Calu3 (cell line): ENCODE results near the gene BTN1A1. TPM values are rescaled to one million over a fixed set of nuclear protein-coding genes. Genes with fewer than 3 reads are reported as not detected.

ENCODE experiments used
- BruUV-seq: library from RNA; stranded (reverse); fragments of 400-500 nt; replicated peaks from 2 replicates; lab custom pipeline; 2021; lab: Mats Ljungman, UMichigan
- CTCF ChIA-PET: fragments of 300-600 bp; sonication (Branson Sonifier 250); formaldehyde crosslinking; loops from one replicate; lab custom pipeline; 2022; ENCODE audit warnings: antibody characterized with exemption; lab: Charles Lee
- DNase-seq: peaks from one replicate; pipeline ENCODE4 v3.0.0; 2022
- H3K27ac Mint-ChIP-seq: one replicate; pipeline ENCODE4 v1.8.0; 2022; ENCODE audit warnings: mixed read lengths; ENCODE audit not compliant: unreplicated experiment
- H3K27me3 Mint-ChIP-seq: one replicate; pipeline ENCODE4 v1.8.0; 2022; ENCODE audit warnings: mixed read lengths; ENCODE audit not compliant: unreplicated experiment
- H3K36me3 Mint-ChIP-seq: one replicate; pipeline ENCODE4 v1.8.0; 2022; ENCODE audit warnings: mild to moderate bottlenecking, moderate library complexity, mixed read lengths; ENCODE audit not compliant: insufficient read depth, unreplicated experiment
- H3K4me1 Mint-ChIP-seq: one replicate; pipeline ENCODE4 v1.8.0; 2022; ENCODE audit warnings: mild to moderate bottlenecking, low read depth, mixed read lengths; ENCODE audit not compliant: unreplicated experiment
- H3K4me3 Mint-ChIP-seq: one replicate; pipeline ENCODE4 v1.8.0; 2022; ENCODE audit warnings: mild to moderate bottlenecking, low read depth, moderate library complexity, mixed read lengths; ENCODE audit not compliant: unreplicated experiment
- H3K9me3 Mint-ChIP-seq: one replicate; pipeline ENCODE4 v1.8.0; 2022; ENCODE audit warnings: low read depth, mixed read lengths; ENCODE audit not compliant: unreplicated experiment
- CTCF ChIP-seq: fragments of 200-600 bp; IDR thresholded peaks from one replicate; pipeline ENCODE4 v1.8.0; 2022; ENCODE audit warnings: antibody characterized with exemption; ENCODE audit not compliant: unreplicated experiment
- intact Hi-C: fragments of 100-400 bp; cut with micrococcal nuclease; formaldehyde crosslinking; loops from one replicate; pipeline ENCODE4 v1.10.0; 2022; ENCODE audit not compliant: unreplicated experiment
- total RNA-seq: library from RNA; stranded (reverse); gene quantifications from 2 replicates; pipeline ENCODE4 v1.2.3, GENCODE V29; 2022

Gene BTN1A1
- total RNA-seq, 1 experiment from 2014 or later = not detected

GRCh38 chr6:26554447-26554696, 54.3 kb downstream of the BTN1A1 start:
- Mint-ChIP-seq H3K27ac (no peak overlapping the region), H3K27me3 (no peaks in the 10 kb centered on the region), H3K4me3 (no peak overlapping the region), H3K36me3 (peaks cover 23% of the 10 kb centered on the region), H3K4me1 (peaks cover 33% of the 10 kb centered on the region), H3K9me3 (no peaks in the 10 kb centered on the region)
- intact Hi-C loops = loop anchor here (2.0 kb wide), 1 partner anchor 14 kb away; no protein-coding TSS in a partner anchor
- no TSS peak for BruUV-seq
- DNase-seq = no peak
- TF ChIP-seq CTCF = no peak
- CTCF ChIA-PET = interaction anchor here (1.3 to 2.3 kb wide), 4 partner anchors 16 to 213 kb away, joined by 4 to 10 read pairs (median 7); partner anchors contain the start of genes ABT1 and HMGN4

- peaks cover 33% of the 10 kb centered on the region for H3K4me1 Mint-ChIP-seq
- peak; percentile 72 for DNase-seq
- TF ChIP-seq CTCF = no peak
- H3K27me3 Mint-ChIP-seq = no peaks in the 10 kb centered on the region
- intact Hi-C loops = loop anchor here (2.0 to 5.0 kb wide), 2 partner anchors 14 to 213 kb away; no protein-coding TSS in a partner anchor
- no peaks in the 10 kb centered on the region for H3K9me3 Mint-ChIP-seq
- H3K27ac Mint-ChIP-seq = no peak overlapping the region
- H3K36me3 Mint-ChIP-seq = peaks cover 23% of the 10 kb centered on the region
- CTCF ChIA-PET = interaction anchor here (0.7 to 2.3 kb wide), 4 partner anchors 14 to 213 kb away, joined by 3 to 10 read pairs (median 6); partner anchors contain the start of gene ABT1
- no TSS peak for BruUV-seq
- H3K4me3 Mint-ChIP-seq = no peak overlapping the region
Measured at GRCh38 chr6:26554697-26555504, 54.8 kb downstream of the BTN1A1 start.

GRCh38 chr6:26555505-26556262, 55.6 kb downstream of the BTN1A1 start:
- TF ChIP-seq CTCF = no peak
- CTCF ChIA-PET = interaction anchor here (0.7 to 2.3 kb wide), 5 partner anchors 13 to 214 kb away, joined by 5 to 10 read pairs (median 6); partner anchors contain the start of gene ABT1
- Mint-ChIP-seq H3K27me3 (no peaks in the 10 kb centered on the region), H3K9me3 (no peaks in the 10 kb centered on the region), H3K27ac (peak overlapping the region; percentile 97), H3K4me1 (peaks cover 26% of the 10 kb centered on the region), H3K4me3 (peak overlapping the region; percentile 45), H3K36me3 (peaks cover 16% of the 10 kb centered on the region)
- BruUV-seq = no TSS peak
- DNase-seq = no peak
- intact Hi-C loops = loop anchor here (2.0 to 5.0 kb wide), 2 partner anchors 13 to 213 kb away; no protein-coding TSS in a partner anchor

GRCh38 chr6:26556263-26557070, 56.4 kb downstream of the BTN1A1 start:
- BruUV-seq = TSS peak; percentile 99
- Mint-ChIP-seq H3K4me3 (peak overlapping the region; percentile 45), H3K27me3 (no peaks in the 10 kb centered on the region), H3K36me3 (peaks cover 15% of the 10 kb centered on the region), H3K27ac (peak overlapping the region; percentile 97), H3K9me3 (no peaks in the 10 kb centered on the region), H3K4me1 (peaks cover 30% of the 10 kb centered on the region)
- TF ChIP-seq CTCF = no peak
- intact Hi-C loops = loop anchor here (5.0 kb wide), 1 partner anchor 214 kb away; no protein-coding TSS in a partner anchor
- DNase-seq = peak; percentile 81
- CTCF ChIA-PET = interaction anchor here (0.8 to 1.3 kb wide), 3 partner anchors 15 to 215 kb away, joined by 6 to 10 read pairs (median 6); no protein-coding TSS in a partner anchor
